A549 (cell line): ENCODE measurements around the gene HIGD1A. TPM values are rescaled to one million over a fixed set of nuclear protein-coding genes. Genes with fewer than 3 reads are reported as not detected.

ENCODE experiments used
- ATAC-seq, 2 experiments: fragments of 200-7000 bp in 1 of 2; fragments of >200 bp in 1 of 2; cut with Nextera tagmentation in 1 of 2; cut with Tn5 transposase in 1 of 2; 3 replicates each; pipeline versions ENCODE4 v1.8.0 to v1.9.1; 2018 to 2020; ENCODE audit warnings: mild to moderate bottlenecking in 1 of 2, moderate library complexity in 1 of 2
- CTCF ChIA-PET: fragments of 300-600 bp; sonication (Branson Sonifier 250); formaldehyde crosslinking; extraction: SDS; loops from one replicate; lab custom pipeline; 2021; ENCODE audit warnings: antibody characterized with exemption, inconsistent platforms; lab: Yijun Ruan, JAX
- POLR2A ChIA-PET: fragments of 350-600 bp; formaldehyde crosslinking; extraction: SDS; loops from one replicate; lab custom pipeline; 2021; ENCODE audit warnings: antibody characterized with exemption, inconsistent platforms; lab: Yijun Ruan, JAX
- DNase-seq, 2 experiments: peaks; one replicate each; pipeline versions ENCODE4 v3.0.0 to v3.0.0-alpha.2; 2011 to 2016; ENCODE audit warnings: low read depth in 1 of 2, low spot score in 1 of 2
- FAIRE-seq: peaks from 2 replicates; lab custom pipeline; 2011; peaks lifted over from hg19 to GRCh38; lab: Jason Lieb, UNC
- H3K27ac ChIP-seq, 2 experiments: fragments of >200 bp; sonication (Bioruptor Twin); formaldehyde crosslinking; 3 replicates each; pipeline ENCODE4 v1.5.1; 2016 to 2017
- H3K4me1 ChIP-seq: fragments of >200 bp; sonication (Bioruptor Twin); formaldehyde crosslinking; 3 replicates; pipeline ENCODE4 v1.6.1; 2016
- H3K4me2 ChIP-seq: fragments of >200 bp; sonication (Bioruptor Twin); formaldehyde crosslinking; 3 replicates; pipeline ENCODE4 v1.6.1; 2016
- H3K4me3 ChIP-seq: fragments of >200 bp; sonication (Bioruptor Twin); formaldehyde crosslinking; 3 replicates; pipeline ENCODE4 v1.5.1; 2016
- H3K9me3 ChIP-seq: fragments of >200 bp; sonication (Bioruptor Twin); formaldehyde crosslinking; 3 replicates; pipeline ENCODE4 v1.6.1; 2016
- ATOH8 ChIP-seq: fragments of 250-450 bp; sonication (Bioruptor Pico); IDR thresholded peaks from 2 replicates; pipeline ENCODE4 v1.5.0; 2020; ENCODE audit warnings: low read depth, mild to moderate bottlenecking, moderate library complexity
- BHLHE40 ChIP-seq: IDR thresholded peaks from 2 replicates; pipeline ENCODE4 v1.6.1; 2012; ENCODE audit warnings: low read depth, low read length, inconsistent platforms
- CBX2 ChIP-seq: fragments of 200-600 bp; sonication (generic); IDR thresholded peaks from 2 replicates; pipeline ENCODE4 v1.6.1; 2016; ENCODE audit warnings: low read depth, mild to moderate bottlenecking, borderline replicate concordance
- CBX8 ChIP-seq: fragments of 200-600 bp; sonication (generic); IDR thresholded peaks from 2 replicates; pipeline ENCODE4 v1.6.1; 2016
- CEBPB ChIP-seq, 2 experiments: fragments of >200 bp in 1 of 2; sonication (Bioruptor Twin) in 1 of 2; formaldehyde crosslinking in 1 of 2; IDR thresholded peaks; 2 replicates each; pipeline ENCODE4 v1.6.1; 2012 to 2016
- CTCF ChIP-seq: fragments of >200 bp; sonication (Bioruptor Twin); formaldehyde crosslinking; IDR thresholded peaks from 3 replicates; pipeline ENCODE4 v1.5.1; 2016
- EHMT2 ChIP-seq: fragments of 200-600 bp; sonication (generic); IDR thresholded peaks from 2 replicates; pipeline ENCODE4 v1.6.1; 2016; ENCODE audit warnings: antibody characterized with exemption, low read depth, mild to moderate bottlenecking, moderate library complexity
- ESRRA ChIP-seq: fragments of 150-350 bp; IDR thresholded peaks from 2 replicates; pipeline ENCODE4 v1.6.1; 2014; ENCODE audit warnings: mild to moderate bottlenecking, low read length, borderline replicate concordance
- FOSL2 ChIP-seq, 2 experiments: fragments of 450-650 bp in 1 of 2; fragments of >200 bp in 1 of 2; sonication (Bioruptor Twin) in 1 of 2; formaldehyde crosslinking; IDR thresholded peaks; 2 replicates each; pipeline versions ENCODE4 v1.5.0 to v1.6.1; 2016 to 2020; ENCODE audit warnings: mild to moderate bottlenecking in 1 of 2, moderate library complexity in 1 of 2
- GATA3 ChIP-seq: IDR thresholded peaks from 2 replicates; pipeline ENCODE4 v1.6.1; 2012; ENCODE audit warnings: borderline replicate concordance
- HDAC2 ChIP-seq: fragments of 200-600 bp; sonication (generic); IDR thresholded peaks from 2 replicates; pipeline ENCODE4 v1.6.1; 2016
- HEYL ChIP-seq: fragments of 250-450 bp; sonication (Bioruptor Pico); IDR thresholded peaks from 2 replicates; pipeline ENCODE4 v1.8.0; 2021; ENCODE audit warnings: mild to moderate bottlenecking, moderate library complexity
- HOXA7 ChIP-seq: fragments of 250-450 bp; sonication (Bioruptor Pico); IDR thresholded peaks from 2 replicates; pipeline ENCODE4 v1.5.0; 2020; ENCODE audit warnings: mild to moderate bottlenecking, moderate library complexity
- HOXB13 ChIP-seq: fragments of 250-450 bp; sonication (Bioruptor Pico); IDR thresholded peaks from 2 replicates; pipeline ENCODE4 v1.5.0; 2020; ENCODE audit warnings: low read depth, mild to moderate bottlenecking, moderate library complexity
- KDM5A ChIP-seq: fragments of 200-600 bp; sonication (generic); IDR thresholded peaks from 2 replicates; pipeline ENCODE4 v1.6.1; 2016; ENCODE audit warnings: antibody characterized with exemption, mild to moderate bottlenecking
- MAFK ChIP-seq: fragments of 450-650 bp; IDR thresholded peaks from 2 replicates; pipeline ENCODE4 v1.6.1; 2014; ENCODE audit not compliant: partially characterized antibody
- MAX ChIP-seq: IDR thresholded peaks from 2 replicates; pipeline ENCODE4 v1.6.1; 2012
- MYC ChIP-seq: IDR thresholded peaks from 2 replicates; pipeline ENCODE4 v1.6.1; 2012; ENCODE audit warnings: mild to moderate bottlenecking, inconsistent platforms, low read length, improper control_type of control experiment, borderline replicate concordance
- NFE2L2 ChIP-seq: fragments of 150-350 bp; conservative IDR thresholded peaks from 2 replicates; pipeline ENCODE4 v1.6.1; 2014; ENCODE audit warnings: low read length
- NR3C1 ChIP-seq: fragments of >200 bp; sonication (Bioruptor Twin); formaldehyde crosslinking; IDR thresholded peaks from 3 replicates; pipeline ENCODE4 v1.6.1; 2017
- PBX3 ChIP-seq: IDR thresholded peaks from 2 replicates; pipeline ENCODE4 v1.6.1; 2012
- PHF8 ChIP-seq: fragments of 200-600 bp; sonication (generic); IDR thresholded peaks from 2 replicates; pipeline ENCODE4 v1.6.1; 2016; ENCODE audit warnings: low read depth, mild to moderate bottlenecking, antibody characterized with exemption, moderate library complexity, borderline replicate concordance
- POLR2A ChIP-seq: IDR thresholded peaks from 2 replicates; pipeline ENCODE4 v1.6.1; 2012; ENCODE audit warnings: mild to moderate bottlenecking, low read length
- POLR2AphosphoS2 ChIP-seq: conservative IDR thresholded peaks from 2 replicates; pipeline ENCODE4 v1.6.1; 2012; ENCODE audit warnings: low read length, improper control_type of control experiment, inconsistent platforms
- RARB ChIP-seq: fragments of 250-450 bp; sonication (Bioruptor Pico); IDR thresholded peaks from 2 replicates; pipeline ENCODE4 v1.8.0; 2021; ENCODE audit warnings: mild to moderate bottlenecking, moderate library complexity
- REST ChIP-seq: fragments of 200-600 bp; sonication (generic); IDR thresholded peaks from 2 replicates; pipeline ENCODE4 v1.6.1; 2016; ENCODE audit warnings: antibody characterized with exemption, mild to moderate bottlenecking, moderate library complexity
- TFCP2L1 ChIP-seq: fragments of 250-450 bp; sonication (Bioruptor Pico); IDR thresholded peaks from 2 replicates; pipeline ENCODE4 v1.5.0; 2021; ENCODE audit warnings: mild to moderate bottlenecking
- TP53 ChIP-seq: fragments of 250-450 bp; sonication (Bioruptor Pico); IDR thresholded peaks from 2 replicates; pipeline ENCODE4 v1.5.0; 2021; ENCODE audit warnings: mild to moderate bottlenecking, moderate library complexity
- WGBS: methylation state at CpG from one replicate; pipeline ENCODE4 v1.1.6; 2017; ENCODE audit errors: missing lambda C conversion rate; 5-methylcytosine and 5-hydroxymethylcytosine counted together
- polyA plus RNA-seq, 4 experiments: library from polyadenylated mRNA; depleted of rRNA in 3 of 4; stranded (reverse); fragments of >200 nt; fragmentation: RNase III in 1 of 4; extraction: RNeasy Plus Mini Kit Qiagen cat#74134 plus additional on column Dnase treatment in 1 of 4; gene quantifications; 2 replicates in 3 of 4; 3 replicates in 1 of 4; pipeline ENCODE4 v1.2.3, GENCODE V29; 2011 to 2017

Gene HIGD1A
- polyA plus RNA-seq, 2 of the 4 experiments (the other 2 are of a cell fraction), result 146 to 158 TPM

GRCh38 chr3:42843713-42844411 lies 39.6 kb upstream of the HIGD1A start:
- ChIA-PET POLR2A (no interaction called here), CTCF (interaction anchor here (1.0 to 1.4 kb wide), 4 partner anchors 12 to 63 kb away, joined by 3 to 6 read pairs (median 4); no protein-coding TSS in a partner anchor)
- Histone ChIP-seq H3K4me2 (no peak overlapping the region), H3K9me3 (no peaks in the 10 kb centered on the region), H3K4me1 (no peaks in the 10 kb centered on the region), H3K4me3 (no peak overlapping the region), H3K27ac (no peak overlapping the region)
- FAIRE-seq, result no peak
- WGBS, result 51% methylated on average over 6 of the region's 6 CpGs
- DNase-seq, result no peak
- ATAC-seq, result no peak
- no peak for TF ChIP-seq HDAC2
- TF ChIP-seq KDM5A, result no peak
- no peak for TF ChIP-seq CTCF
- TF ChIP-seq FOSL2 (IDR thresholded peaks at IDR 0.05), result no peak
- no peak for TF ChIP-seq FOSL2 (CRISPR knock-in tag; IDR thresholded peaks at IDR 0.05)
- TF ChIP-seq CBX8, result no peak
- TF ChIP-seq PBX3, result no peak
- TF ChIP-seq ESRRA, result no peak
- TF ChIP-seq CEBPB (IDR thresholded peaks at IDR 0.05), result no peak
- no peak for TF ChIP-seq BHLHE40
- TF ChIP-seq TFCP2L1 (CRISPR knock-in tag), result no peak
- TF ChIP-seq ATOH8 (CRISPR knock-in tag), result no peak
- no peak for TF ChIP-seq TP53 (CRISPR knock-in tag)
- no peak for TF ChIP-seq MAFK
- no peak for TF ChIP-seq MYC
- TF ChIP-seq RARB (CRISPR knock-in tag), result no peak
- no peak for TF ChIP-seq NR3C1
- no peak for TF ChIP-seq EHMT2
- TF ChIP-seq NFE2L2, result no peak
- no peak for TF ChIP-seq MAX
- TF ChIP-seq, all 56 proteins: peak for 0

GRCh38 chr3:42841332-42841731 lies 37.0 kb upstream of the HIGD1A start:
- 75% methylated on average over 1 of the region's 1 CpG for WGBS
- ChIA-PET POLR2A (no interaction called here), CTCF (no interaction called here)
- FAIRE-seq, result no peak
- Histone ChIP-seq H3K4me2 (no peak overlapping the region), H3K9me3 (no peaks in the 10 kb centered on the region), H3K4me3 (no peak overlapping the region), H3K4me1 (no peaks in the 10 kb centered on the region), H3K27ac (no peak overlapping the region)
- no peak for DNase-seq
- no peak for ATAC-seq
- TF ChIP-seq NR3C1 (no peak), HEYL (no peak), KDM5A (no peak), HOXB13 (CRISPR knock-in tag) (no peak), GATA3 (no peak), HOXA7 (CRISPR knock-in tag) (no peak), MYC (no peak), POLR2A (no peak), REST (no peak), HDAC2 (no peak), ESRRA (no peak), PHF8 (no peak), PBX3 (no peak), POLR2AphosphoS2 (no peak), CBX2 (no peak), ATOH8 (CRISPR knock-in tag) (no peak)
